Activated CD4-positive, alpha-beta T cell treated with anti-CD3 and anti-CD28 coated beads for 1 hour (primary cell): ENCODE data around the gene ABCG4.
"Not testable (repeated sequence)": the region's sequence is repeated elsewhere in the genome, so short reads cannot be mapped to it uniquely, and the experiment has no call there.

Source experiments
- DNase-seq: peaks from one replicate; pipeline ENCODE4 v3.0.0-alpha.2; 2020

ABCG4 gene

GRCh38 chr11:119155733-119156492, 7.1 kb downstream of the ABCG4 start:
- DNase-seq: no peak

GRCh38 chr11:119156496-119156895, 7.6 kb downstream of the ABCG4 start:
- no peak for DNase-seq

GRCh38 chr11:119157063-119157462, 8.2 kb downstream of the ABCG4 start:
- DNase-seq: no peak

DNA sequence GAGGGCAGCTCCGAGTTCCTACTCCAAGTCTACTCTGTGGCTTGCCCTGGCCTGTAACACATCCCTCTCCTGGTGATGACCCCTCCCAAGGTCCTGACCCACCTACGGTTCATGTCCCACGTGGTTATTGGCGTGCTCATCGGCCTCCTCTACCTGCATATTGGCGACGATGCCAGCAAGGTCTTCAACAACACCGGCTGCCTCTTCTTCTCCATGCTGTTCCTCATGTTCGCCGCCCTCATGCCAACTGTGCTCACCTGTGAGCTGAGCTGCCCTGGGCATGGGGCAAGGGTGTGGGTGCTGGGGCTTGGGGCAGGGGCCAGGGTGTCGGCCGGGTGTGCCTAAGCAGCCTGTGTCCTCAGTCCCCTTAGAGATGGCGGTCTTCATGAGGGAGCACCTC, 9.6 kb downstream of the ABCG4 start:
- DNase-seq: no peak

DNA sequence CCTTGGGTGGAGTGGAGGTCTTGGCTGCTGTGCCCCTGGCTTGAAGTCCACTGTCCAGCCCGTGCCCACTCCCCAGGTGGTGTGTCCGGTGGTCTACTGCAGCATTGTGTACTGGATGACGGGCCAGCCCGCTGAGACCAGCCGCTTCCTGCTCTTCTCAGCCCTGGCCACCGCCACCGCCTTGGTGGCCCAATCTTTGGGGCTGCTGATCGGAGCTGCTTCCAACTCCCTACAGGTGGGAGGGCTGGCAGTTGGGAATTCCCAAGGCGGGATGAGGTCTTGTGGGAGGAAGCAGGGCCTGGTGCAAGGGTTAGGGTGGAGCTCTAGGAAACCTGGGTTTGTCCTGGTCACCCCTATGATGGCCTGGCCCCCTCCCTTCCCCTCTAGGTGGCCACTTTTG, 11.3 kb downstream of the ABCG4 start:
- no peak for DNase-seq

DNA sequence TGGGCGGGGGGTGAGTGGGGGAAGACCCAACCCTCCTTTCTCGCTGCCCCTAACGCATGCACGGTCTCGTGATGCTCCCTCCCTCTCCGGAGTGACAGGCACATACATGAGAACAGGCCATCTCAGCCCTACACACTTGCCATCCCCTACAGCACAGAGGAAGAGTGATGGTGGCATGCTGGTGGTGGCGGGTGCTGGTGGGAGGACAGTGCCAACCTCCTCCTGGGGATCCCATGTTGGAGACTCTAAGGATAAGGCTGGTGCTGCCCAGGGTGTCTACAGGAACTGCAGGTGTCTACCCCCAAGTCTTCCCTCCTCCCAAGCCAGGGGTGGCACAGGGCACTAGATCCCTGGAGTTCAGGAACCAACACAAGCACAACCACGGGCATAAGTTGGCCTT, 13.0 kb downstream of the ABCG4 start:
- DNase-seq: no peak

- no peak for DNase-seq
Observed at GRCh38 chr11:119166368-119167076, 17.7 kb downstream of the ABCG4 start.

GRCh38 chr11:119167077-119167458, 18.2 kb downstream of the ABCG4 start:
- DNase-seq: not testable (repeated sequence)

- no peak for DNase-seq
Observed at GRCh38 chr11:119167933-119168332, 19.1 kb downstream of the ABCG4 start.

GRCh38 chr11:119168471-119169281, 19.8 kb downstream of the ABCG4 start, which contains the start of gene NLRX1:
Gene NLRX1, plus strand, starts transcription at chr11:119168725. Its CDS starts 2,679 bp downstream, at chr11:119171404.
- peak; percentile 71 for DNase-seq

GRCh38 chr11:119169282-119169719, 20.4 kb downstream of the ABCG4 start:
- DNase-seq: no peak

DNA sequence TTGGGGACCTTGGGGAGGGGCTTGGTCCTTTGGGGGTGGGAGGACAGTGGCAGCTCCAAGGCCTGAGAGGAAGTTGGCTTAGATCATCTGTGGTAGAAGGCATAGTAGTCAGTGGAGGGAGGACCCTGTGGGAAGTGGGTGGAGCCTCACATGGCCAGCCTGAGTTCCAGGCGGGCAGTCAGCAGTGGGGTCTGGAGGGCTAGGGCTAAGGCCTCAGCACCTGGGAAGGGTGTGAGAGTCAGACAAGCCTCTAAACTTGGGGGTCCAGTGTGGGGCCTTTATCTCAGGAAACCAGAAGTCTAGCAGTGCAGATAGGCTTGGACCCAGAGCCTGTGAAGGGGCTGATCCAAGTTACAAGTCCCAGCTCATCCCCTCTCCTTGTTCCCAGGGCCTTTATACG, 23.7 kb downstream of the ABCG4 start:
- no peak for DNase-seq

GRCh38 chr11:119173453-119173852, 24.6 kb downstream of the ABCG4 start:
- DNase-seq: no peak

DNA sequence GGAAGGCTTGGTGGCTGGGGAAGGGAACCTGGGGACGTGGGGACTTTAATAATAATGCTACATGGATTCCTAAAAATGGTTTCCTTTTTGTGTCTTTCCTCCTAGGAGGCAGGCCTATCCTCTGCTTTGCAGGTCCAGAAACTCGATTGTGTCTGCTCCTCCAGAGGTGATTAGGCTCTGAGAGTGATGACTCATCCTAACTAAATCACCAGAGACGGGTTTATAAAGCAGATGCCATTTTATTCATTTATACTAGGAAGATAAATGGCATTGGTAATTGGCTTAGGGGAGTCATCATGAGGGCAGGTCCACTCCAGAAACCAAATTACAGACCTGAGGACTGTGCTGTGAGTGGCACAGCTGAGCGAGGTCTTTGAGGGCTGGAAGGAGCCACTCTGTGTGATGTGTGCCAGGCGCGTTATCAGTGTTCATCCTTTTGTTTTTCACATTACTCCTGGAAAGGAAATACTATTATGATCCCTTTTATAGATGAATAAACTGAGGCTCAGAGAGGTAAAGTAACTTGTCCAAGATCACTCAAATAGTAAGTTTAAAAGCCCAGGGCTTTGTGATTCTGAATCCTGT, 26.7 kb downstream of the ABCG4 start:
- DNase-seq: no peak

DNA sequence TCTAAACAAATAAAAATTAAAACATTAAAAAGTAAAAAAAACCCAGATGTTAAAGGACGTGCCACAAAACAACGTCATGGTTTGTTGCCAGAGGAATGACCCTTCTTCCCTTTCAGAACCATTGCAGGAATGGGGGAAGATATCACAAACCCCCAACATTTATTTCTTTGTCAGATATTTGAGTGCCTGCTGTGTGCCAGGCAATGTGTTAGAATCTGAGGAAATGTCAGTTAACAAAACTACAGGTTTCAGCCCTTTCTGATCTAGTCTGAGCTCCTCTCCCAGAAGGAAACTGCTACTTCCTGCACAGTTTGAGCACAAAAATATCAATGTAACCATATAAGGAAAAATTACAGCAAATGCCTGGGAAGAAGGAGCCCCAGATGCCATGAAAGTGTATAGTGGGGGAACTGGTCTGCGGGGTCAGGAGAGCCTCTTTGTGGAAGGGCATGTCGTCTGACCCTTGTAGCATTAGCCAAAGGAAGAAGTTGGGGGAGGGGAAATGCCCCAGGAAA, 29.4 kb downstream of the ABCG4 start:
- DNase-seq: no peak

- DNase-seq: no peak
Observed at GRCh38 chr11:119179342-119179741, 30.5 kb downstream of the ABCG4 start.

- no peak for DNase-seq
Observed at GRCh38 chr11:119179983-119180382, 31.1 kb downstream of the ABCG4 start.

DNA sequence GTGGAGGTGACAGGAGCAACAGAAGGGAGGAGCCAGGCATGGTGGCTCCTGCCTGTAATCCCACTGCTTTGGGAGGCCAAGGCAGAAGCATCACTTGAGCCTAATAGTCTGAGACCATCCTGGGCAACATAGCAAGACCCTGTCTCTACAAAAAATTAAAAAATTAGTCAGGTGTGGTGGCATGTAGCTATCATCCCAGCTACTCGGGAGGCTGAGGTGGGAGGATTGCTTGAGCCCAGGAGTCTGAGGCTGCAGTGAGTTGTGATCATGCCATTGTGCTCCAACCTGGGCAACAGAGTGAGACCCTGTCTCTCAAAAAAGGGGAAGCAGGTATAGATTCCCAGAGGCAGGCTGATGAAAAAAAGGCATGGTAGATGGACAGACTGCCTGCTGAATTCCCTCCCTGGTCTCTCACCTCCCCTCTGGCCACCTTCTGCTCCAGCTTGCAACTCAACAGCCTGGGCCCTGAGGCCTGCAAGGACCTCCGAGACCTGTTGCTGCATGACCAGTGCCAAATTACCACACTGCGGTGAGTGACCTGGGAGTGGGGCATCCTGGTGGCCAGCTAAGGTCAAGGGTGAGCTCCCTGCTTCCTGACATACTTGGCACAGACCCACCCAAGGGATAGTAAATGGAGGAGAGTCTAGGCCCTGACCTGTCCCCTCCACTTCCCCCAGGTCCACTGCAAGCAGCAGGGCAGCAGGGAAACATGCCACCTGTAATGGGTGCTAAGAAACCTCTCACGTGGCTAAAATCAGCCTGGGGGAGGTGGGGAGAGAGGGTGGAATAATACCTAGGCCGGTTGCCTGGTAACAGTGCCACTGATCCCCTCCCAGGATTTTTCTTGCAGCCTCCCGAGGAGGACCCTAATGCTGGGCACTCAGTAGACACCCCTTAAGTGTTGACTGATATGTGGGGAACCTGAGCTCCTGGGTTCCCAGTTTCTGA, 32.2 kb downstream of the ABCG4 start:
- no peak for DNase-seq

GRCh38 chr11:119181677-119182412, 33.0 kb downstream of the ABCG4 start:
- no peak for DNase-seq

GRCh38 chr11:119184399-119184798, 35.5 kb downstream of the ABCG4 start:
- not testable (repeated sequence) for DNase-seq
